ENCODE results near the gene ARL5C.
"Not testable (repeated sequence)": the region's sequence is repeated elsewhere in the genome, so short reads cannot be mapped to it uniquely, and the experiment has no call there.

ARL5C gene

DNA sequence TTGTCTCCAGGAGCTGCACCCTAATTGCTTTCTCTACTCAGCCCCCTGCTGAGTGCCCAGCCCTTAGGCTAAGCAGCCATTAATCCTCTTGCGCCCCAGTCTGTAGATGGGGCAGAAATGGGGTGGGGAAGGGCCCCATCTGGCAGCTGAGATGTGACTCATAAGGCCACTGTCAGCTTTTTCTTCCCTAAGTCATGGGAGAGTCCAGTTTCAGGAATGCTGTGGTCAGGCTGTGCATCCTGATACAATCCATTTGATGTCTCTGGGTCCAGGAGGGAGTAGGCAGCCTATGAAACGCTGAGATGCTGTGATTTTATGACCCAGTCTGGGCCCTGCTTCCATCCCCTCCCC is 26.8 kb downstream of the ARL5C start:
- no peak for DNase-seq

DNA sequence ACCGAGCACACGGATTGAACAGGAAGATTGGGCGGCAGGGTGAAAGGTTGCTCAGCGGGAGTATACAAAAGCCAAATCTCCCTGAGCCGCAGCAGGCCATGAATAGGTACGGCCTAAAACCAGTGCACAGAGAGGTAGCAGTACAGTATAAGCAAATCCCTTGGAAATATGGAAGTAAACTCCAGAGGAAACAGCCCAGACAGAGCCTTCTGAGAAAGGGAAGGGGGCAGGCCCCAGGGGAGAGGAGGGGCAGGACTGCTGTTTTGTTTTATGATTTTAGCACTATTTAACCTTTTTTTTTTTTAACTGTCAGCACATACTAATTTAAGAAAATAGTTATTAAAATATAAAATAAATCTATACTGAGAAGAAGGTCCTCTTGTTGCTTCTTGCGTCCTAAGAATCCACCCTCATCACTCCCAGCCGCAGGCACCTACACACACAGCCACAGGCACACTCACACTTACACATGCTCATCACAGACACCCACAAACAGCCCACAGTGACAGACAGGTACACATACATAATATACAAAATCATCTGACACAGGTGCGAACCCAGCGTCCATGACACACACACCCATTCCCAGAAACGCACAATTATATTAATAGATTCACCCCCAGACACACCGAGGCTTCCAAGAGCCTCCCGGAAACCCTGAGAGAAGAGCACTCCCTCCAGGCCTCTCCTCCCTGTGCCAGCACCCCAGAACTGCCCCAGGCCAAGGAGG is 27.4 kb downstream of the ARL5C start:
- DNase-seq: no peak

DNA sequence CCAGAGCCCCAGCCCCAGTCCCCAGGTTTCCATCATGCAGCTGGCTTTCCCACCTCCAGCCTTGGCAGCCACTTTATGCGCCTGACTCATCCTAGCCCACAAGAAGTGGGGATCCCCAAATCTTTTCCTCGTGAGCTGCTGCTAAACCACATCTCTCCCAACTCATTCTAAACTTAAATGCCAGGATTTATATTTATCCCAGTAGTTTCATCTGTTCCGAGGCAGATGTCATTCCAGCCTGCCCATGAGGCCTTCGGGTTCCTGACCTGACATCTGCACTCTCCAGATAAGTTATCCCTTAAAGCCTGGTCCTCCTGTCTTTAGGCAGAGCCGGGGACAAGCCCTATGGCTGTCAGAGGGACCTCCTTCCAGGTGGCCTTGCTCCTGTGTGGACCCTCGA is 31.1 kb downstream of the ARL5C start:
- no peak for DNase-seq

DNA sequence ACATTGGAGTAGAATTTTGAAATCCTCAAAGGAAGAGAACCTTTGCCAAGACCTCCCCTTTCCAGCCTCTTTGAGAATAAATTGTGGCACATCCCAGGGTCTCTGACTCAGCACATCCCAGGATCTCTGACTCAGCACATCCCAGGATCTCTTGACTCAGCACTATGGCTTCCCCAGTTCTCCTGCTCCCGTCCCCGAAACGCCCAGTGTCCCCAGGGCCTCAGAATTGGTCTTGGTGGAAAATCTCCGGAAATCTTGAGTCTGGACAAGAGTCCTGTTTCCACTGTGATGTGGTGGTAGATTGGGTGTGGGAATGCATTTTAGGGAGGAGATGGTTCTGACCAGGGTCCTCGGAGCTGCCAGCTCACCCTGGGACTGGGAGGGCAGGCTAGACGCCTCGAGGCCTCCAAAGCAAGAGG is 33.8 kb downstream of the ARL5C start:
- no peak for DNase-seq

DNA sequence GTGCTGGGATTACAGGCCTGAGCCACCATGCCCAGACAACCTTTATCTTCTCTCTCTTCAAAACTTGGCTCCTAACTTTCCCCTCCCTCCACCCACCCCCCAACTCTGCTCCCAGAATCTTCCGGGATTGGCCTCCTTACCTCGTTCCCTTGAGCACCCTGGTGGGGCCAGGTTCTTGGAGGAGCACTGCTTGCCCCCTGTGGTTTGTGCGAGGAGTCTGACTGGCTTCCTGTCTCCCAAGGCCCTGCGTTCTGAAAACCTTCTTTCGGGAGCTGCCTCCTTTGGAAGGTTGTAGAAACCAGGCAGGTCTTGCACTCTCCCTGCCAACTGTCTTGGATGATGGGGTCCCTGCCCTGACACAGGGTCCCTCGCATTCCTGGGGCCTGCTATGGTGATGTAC is 34.3 kb downstream of the ARL5C start:
- DNase-seq: no peak

DNA sequence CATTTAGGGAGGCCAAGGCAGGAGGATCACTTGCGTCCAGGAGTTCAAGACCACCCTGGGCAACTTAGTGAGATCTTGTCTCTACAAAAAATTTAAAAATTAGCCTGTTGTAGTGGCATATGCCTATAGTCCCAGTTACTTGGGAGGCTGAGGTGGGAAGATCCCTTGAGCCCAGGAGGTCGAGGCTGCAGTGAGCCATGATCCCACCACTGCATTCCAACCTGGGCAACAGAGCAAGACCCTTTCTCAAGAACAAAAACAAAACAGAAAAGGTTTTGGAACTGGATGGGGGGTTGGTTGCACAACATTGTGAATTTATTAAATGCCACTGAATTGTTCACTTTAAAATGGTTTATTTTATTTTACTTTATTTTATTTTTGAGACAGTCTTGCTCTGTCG is 35.8 kb downstream of the ARL5C start:
- DNase-seq: no peak

DNA sequence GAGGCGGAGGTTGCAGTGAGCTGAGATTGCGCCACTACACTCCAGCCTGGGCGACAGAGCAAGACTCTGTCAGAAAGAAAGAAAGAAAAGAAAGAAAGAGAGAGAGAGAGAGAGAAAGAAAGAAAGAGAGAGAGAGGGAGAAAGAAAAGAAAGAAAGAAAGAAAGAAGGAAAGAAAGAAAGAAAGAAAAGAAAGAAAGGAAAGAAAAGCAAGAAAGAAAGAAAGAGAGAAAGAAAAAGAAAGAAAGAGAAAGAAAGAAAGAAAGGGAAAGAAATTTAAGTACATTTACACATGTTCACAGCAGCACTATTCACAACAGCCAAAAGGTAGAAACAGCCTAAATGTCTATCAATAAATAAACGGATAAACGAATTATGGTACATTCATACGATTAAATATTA is 36.4 kb downstream of the ARL5C start:
- not testable (repeated sequence) for DNase-seq

DNA sequence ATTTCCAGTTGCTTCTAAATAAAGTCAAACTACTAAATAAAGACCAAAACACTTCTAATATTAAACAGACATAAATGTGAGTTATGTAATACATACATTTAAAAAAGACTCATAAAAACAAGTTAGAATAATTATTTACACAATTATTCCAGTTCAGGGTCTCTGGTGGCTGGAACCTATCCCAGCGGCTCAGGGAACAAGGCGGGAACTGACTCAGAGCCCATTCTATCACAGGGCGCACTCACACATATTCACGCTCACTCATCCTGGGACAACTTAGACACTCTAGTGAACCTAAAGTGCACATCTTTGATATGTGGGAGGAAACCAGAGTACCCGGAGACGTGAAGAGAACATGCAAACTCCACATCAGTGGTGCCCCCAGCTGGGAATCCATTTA is 39.5 kb downstream of the ARL5C start:
- no peak for DNase-seq

DNA sequence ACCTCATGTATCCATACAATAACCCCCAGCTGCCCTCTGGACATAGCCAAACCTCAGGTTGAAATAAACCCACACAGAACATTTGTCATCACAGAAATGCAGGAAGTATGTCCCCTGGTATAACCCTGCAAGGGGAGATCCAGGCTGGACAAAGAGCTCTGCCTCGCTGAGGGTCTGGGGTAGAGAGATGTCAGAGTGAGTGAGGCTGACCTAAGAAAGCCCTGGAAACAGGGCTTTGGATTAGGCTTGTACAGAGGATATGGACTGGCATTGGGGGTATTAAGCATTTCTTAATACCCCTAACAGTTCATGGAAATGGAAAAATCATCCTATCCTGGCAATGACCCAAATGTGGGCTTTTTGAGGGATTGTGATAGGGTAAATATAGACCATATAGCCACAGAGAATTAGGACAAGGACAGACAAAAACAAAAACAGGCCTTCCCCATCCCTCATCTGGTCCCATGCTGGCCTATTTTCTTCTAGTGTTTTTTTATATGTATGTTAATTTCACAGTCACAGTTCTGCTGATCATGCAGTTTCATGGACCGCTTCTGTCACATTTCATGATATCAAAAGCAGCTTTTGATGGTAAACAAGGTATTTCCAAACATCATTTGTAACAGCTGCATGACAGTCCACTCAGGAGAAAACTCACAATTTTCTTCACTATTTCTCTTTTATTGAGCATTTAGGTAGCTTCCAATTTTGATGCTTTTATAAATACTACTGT is 40.7 kb downstream of the ARL5C start:
- no peak for DNase-seq

DNA sequence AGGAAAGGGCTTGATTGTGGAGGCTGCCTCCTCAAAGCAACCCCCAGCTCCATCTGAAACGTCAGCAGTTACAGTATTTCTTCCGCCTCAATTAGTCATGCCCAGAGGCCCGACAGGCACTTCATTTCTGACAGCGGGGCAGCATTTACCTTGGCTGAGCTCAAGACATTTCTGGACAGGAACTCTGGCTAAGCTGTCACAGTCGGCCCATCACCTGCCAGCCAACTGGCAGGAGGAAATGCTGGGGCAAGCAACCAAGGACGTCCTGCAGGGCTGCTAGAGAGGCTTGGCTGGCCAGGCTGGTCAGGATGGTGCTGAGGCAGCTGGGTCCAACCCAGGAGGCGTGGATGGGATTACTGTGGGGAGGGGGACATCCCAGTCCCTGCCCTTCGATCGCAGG is 42.3 kb downstream of the ARL5C start:
- no peak for DNase-seq

DNA sequence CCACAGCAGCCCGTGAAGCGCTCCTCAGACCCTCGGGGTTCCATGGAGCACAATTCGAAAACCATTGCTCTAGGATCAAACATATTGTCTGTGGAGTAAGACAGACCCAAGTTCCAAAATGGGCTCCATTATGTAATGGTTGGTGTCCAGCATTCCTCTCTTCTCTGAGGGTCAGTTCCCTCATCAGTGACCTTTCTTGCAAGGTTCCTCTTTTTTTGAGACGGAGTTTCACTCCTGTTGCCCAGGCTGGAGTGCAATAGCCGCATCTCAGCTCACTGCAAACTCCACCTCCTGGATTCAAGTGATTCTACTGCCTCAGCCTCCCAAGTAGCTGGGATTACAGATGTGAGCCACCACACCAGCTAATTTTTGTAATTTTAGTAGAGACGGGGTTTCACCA is 43.0 kb downstream of the ARL5C start:
- no peak for DNase-seq

DNA sequence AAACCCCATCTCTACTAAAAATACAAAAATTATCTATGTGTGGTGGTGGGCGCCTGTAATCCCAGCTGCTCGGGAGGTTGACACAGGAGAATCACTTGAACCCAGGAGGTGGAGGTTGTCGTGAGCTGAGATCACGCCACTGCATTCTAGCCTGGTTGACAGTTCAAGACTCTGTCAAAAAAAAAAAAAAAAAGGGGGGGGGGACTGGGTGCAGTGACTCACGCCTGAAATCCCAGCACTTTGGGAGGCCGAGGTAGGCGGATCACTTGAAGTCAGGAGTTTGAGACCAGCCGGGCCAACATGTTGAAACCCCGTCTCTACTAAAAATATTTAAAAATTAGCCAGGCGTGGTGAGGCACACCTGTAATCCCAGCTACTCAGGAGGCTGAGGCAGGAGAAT is 44.0 kb downstream of the ARL5C start:
- DNase-seq: not testable (repeated sequence)

DNA sequence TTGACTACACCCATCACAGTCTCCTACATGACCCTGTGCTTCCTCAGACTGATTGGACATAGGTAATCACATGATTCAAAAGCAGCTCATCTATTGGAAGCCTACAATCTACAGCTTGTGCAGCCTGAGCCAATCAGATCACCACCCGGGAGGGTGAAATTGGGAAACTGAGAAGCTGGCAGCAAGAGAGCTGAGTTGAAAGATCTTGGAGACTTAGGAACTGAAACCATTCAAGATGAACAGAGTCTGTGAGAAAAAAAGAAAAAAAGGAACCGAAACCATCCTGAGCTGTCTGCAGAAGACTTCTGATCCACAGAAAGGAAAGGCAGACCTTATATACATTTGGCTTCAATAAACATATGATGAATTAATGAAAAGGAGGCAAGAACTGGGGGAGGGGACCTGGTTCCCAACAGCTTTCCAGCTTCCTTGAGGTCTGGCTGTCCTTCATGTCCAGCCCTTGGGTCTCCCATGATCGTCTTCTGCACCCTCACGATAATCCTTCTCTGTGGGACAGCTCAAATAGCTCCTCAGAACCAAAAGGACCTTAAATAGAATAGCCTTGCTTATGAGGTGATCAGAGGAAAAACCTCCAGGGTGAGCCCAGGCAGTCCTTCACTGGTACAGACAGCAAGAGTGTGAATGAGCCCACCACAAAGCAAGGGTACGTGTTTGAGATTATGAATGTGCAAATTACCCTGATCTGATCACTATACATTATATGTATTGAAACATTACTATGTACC is 47.1 kb downstream of the ARL5C start:
- DNase-seq: no peak

DNA sequence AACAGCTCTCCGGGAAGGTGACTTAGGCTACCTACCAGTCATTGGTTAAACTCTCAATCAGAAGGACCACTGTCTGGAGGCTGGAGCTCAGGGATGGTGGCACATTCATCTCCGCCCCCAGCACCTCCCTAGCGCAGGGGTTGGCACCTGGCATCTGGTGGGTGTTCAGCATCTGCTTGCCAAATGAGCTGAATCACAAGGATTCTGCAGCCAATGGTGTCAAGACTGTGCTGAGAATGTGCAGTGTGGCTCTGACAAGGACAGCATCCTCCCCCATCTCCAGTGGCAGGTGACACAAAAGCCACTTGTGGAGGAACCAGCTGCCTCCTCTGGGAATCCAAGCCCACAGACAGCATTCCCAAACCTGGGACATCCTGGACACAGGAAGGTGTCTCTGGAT is 49.7 kb downstream of the ARL5C start:
- no peak for DNase-seq

DNA sequence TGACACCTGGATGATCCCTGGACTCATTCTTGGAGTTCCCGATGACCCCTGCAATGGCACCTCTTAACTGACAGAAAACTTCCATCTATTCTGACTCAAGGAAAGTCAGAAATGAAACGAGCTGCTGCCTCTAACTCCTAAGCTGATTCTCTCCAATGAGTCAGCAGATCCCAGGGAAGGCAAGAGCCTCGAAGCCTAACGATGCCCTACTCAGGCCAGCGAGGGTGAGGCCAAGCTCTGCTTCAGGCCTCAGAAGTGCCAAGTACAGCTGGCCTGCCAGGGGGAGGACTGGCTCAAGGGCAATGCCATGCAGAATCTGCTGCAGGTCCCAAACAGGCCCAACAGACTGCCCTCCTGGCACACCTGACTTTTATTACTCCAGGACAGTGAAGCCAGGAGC is 50.8 kb downstream of the ARL5C start:
- no peak for DNase-seq

DNA sequence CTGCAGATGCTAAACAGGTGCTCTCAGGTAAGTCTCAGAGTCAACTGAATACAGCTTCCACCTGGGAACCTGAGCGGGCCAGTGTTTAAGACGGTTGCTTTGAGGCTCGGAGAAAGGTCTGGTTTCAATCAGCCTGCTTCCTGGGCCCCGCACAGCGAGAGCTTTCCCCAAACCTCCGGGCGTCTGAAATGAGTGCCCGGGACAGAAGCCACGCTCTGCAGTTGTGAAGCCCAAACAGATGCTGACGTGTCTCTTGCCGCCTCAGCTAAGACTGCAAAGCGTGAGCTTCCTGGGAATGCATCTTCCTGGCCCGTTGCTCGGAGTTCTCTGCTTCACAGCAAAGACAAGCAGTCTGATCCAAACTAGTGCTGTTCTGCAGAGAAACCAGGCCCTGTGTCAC is 51.2 kb downstream of the ARL5C start:
- DNase-seq: no peak

DNA sequence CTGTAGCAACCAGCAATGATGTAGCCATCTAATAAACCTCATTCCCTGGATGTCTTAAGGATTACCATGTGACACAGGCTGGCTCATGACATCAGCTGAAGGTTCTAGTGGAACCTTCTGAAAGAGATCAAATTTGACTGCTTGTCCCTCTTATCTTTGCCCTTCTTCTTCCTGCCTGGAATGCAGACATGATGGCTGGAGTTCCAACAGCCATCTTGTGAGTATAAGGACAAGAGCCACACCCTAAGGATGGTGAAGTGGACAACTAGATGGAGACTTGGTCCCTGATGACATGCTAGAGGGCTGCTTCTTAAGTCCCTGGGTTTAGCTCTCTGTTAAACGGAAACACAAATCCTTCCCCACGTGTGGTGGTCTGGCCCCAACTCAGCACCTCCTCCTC is 52.1 kb downstream of the ARL5C start:
- DNase-seq: no peak

DNA sequence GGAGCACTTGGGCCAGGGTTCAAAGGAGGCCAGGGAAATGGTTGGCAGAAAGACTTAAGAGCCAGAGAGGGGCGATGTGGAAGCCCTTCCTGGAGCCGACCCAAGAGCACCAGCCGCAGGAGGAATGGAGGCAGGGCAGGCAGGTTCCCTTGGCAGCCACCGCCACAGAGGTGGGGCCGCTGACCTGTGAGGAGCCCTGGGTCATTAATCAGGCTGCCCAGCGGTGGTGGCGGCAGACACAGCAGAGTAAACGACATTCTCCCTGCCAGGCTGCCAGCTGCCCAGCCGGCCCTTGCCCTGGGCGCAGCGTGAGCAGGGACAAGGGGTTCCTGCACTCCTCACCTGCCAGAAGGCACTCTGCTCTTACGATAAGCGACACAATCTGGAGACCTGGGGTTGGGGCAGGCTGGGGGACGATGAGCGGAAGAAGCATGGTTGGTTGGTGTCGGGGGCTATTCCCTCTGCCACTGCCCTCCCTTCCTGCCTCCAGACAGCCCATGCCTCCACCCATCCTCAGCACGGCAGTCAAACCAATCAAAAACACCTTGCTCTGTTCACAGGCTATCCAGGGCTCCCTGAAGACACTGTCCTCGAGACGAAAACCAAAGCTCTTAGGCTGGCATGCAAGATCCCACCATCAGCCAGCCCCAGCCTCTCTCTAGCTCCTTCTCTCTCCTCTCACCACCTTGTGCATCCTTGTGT is 55.4 kb downstream of the ARL5C start:
- no peak for DNase-seq

DNA sequence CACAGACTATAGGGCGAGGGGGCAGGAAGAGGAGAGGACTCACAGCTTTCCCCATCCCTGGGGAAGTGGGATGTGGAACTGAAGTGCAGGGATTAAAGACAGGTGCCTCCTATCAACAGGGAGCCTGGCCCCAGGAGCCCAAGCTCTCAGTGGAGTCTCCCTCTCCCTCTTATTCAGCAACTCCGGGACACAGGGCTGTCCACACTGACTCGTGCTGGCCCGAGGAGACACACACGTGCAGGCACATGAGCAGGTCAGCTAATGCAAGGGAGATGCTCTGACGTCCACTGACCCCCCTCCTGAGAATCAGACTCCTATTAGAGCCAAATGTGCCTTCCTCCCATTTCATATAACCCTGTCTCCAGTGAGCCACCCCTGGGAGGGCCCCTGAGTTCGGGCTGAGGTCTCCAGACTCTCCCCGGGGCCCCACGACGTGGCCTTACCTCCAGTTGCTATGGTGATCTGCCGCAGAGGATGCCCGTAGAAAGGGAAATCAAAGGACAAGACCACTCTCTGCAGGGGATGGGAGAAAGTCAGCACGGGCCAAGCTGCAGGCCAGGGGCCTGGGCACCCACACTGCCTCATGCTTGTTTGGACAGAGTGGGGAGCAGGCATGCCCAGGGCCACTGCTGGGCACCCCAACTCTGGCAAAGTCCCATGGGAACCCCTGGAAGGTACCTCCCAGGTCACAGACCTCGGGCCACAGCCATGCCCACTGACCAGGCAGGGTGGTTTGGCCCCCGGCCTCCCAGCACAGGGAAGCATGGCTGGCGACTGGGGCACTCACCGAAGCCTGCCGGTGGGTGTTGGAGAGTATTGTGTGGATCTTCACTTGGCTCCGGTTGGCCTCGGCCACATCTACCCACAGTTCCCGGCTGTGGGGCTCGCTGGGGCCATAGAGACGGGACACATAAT is 57.2 kb downstream of the ARL5C start:
- no peak for DNase-seq

DNA sequence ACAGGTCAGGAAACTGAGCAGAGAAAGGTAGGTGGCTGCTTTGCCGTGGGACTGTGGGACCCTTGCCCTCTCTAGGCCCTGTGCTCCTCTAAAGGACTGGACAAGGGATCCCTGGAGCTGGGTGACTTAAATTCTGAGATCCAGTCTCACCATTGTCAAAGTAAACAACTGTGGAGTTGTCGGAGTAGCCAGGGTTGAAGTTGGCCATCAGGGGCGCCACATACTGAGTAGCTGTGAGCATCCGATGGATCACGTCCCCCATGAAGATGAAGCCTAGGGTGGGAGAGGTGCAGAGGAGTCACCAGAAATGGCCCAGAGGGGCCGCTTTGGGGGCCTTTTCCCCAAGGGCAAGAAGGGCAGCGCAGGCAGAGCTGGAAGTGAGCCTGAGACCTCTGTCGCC is 58.0 kb downstream of the ARL5C start:
- no peak for DNase-seq

DNA sequence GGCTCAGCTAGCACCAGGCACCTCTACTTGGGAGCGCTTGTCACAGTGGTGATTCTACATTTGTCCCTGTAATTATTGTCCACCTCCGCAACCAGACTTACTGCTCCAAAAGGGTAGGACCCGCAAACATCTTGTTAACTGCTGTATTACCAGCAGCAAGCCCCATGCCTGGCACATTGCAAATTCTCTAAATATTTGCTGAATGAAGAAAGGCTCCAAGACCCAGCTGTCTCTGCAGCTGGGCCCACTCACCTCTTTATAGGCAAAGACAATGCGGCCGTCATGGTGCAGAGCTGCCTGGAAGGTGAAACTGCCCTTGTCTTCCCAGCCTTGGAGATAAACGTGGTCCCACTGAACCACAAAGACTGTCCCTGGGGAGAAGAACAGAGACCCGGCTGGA is 58.8 kb downstream of the ARL5C start:
- DNase-seq: no peak

Data from CD4-positive, alpha-beta T cell treated with Interleukin-4 for 4 hours (primary cell).